ENCODE measurements around the gene TRAM2. TPM values are rescaled to one million over a fixed set of nuclear protein-coding genes. Genes with fewer than 3 reads are reported as not detected.

TRAM2 gene
- total RNA-seq, 1 donor from 2014 or later: 16.2 TPM

- Mint-ChIP-seq H3K4me1 (ENCODE audit: low read depth, unreplicated experiment) (peaks cover 16% of the 10 kb centered on the region), H3K9me3 (ENCODE audit: unreplicated experiment) (peaks cover 2% of the 10 kb centered on the region), H3K4me3 (ENCODE audit: unreplicated experiment) (no peak overlapping the region), H3K36me3 (ENCODE audit: unreplicated experiment) (no peaks in the 10 kb centered on the region), H3K27me3 (ENCODE audit: unreplicated experiment) (peaks cover 2% of the 10 kb centered on the region), H3K27ac (ENCODE audit: unreplicated experiment) (no peak overlapping the region)
- TF ChIP-seq CTCF (IDR thresholded peaks at IDR 0.05; ENCODE audit: partially characterized antibody, unreplicated experiment): no peak
- no peak for DNase-seq
These were observed 11.3 kb upstream of the TRAM2 start for GRCh38 chr6:52588087-52588709.

GRCh38 chr6:52587001-52587400 lies 10.1 kb upstream of the TRAM2 start:
- peaks cover 9% of the 10 kb centered on the region for H3K4me1 Mint-ChIP-seq (ENCODE audit: low read depth, unreplicated experiment)
- TF ChIP-seq CTCF (IDR thresholded peaks at IDR 0.05; ENCODE audit: partially characterized antibody, unreplicated experiment): no peak
- no peak overlapping the region for H3K4me3 Mint-ChIP-seq (ENCODE audit: unreplicated experiment)
- H3K27me3 Mint-ChIP-seq (ENCODE audit: unreplicated experiment): peaks cover 2% of the 10 kb centered on the region
- H3K9me3 Mint-ChIP-seq (ENCODE audit: unreplicated experiment): peaks cover 2% of the 10 kb centered on the region
- H3K27ac Mint-ChIP-seq (ENCODE audit: unreplicated experiment): no peak overlapping the region
- DNase-seq: no peak
- peaks cover 5% of the 10 kb centered on the region for H3K36me3 Mint-ChIP-seq (ENCODE audit: unreplicated experiment)

- no peak overlapping the region for H3K27ac Mint-ChIP-seq (ENCODE audit: unreplicated experiment)
- no peak for DNase-seq
- no peak for TF ChIP-seq CTCF (IDR thresholded peaks at IDR 0.05; ENCODE audit: partially characterized antibody, unreplicated experiment)
- H3K36me3 Mint-ChIP-seq (ENCODE audit: unreplicated experiment): peaks cover 5% of the 10 kb centered on the region
- H3K9me3 Mint-ChIP-seq (ENCODE audit: unreplicated experiment): peaks cover 4% of the 10 kb centered on the region
- peaks cover 2% of the 10 kb centered on the region for H3K4me1 Mint-ChIP-seq (ENCODE audit: low read depth, unreplicated experiment)
- peaks cover 3% of the 10 kb centered on the region for H3K27me3 Mint-ChIP-seq (ENCODE audit: unreplicated experiment)
- no peak overlapping the region for H3K4me3 Mint-ChIP-seq (ENCODE audit: unreplicated experiment)
These were observed 7.3 kb upstream of the TRAM2 start for GRCh38 chr6:52584203-52584602.

- H3K27me3 Mint-ChIP-seq (ENCODE audit: unreplicated experiment): peaks cover 3% of the 10 kb centered on the region
- no peak for TF ChIP-seq CTCF (IDR thresholded peaks at IDR 0.05; ENCODE audit: partially characterized antibody, unreplicated experiment)
- peaks cover 3% of the 10 kb centered on the region for H3K9me3 Mint-ChIP-seq (ENCODE audit: unreplicated experiment)
- H3K4me1 Mint-ChIP-seq (ENCODE audit: low read depth, unreplicated experiment): no peaks in the 10 kb centered on the region
- no peak for DNase-seq
- H3K4me3 Mint-ChIP-seq (ENCODE audit: unreplicated experiment): no peak overlapping the region
- no peak overlapping the region for H3K27ac Mint-ChIP-seq (ENCODE audit: unreplicated experiment)
- H3K36me3 Mint-ChIP-seq (ENCODE audit: unreplicated experiment): peaks cover 5% of the 10 kb centered on the region
These were observed 6.1 kb upstream of the TRAM2 start for GRCh38 chr6:52582996-52583395.

GRCh38 chr6:52582446-52582845 lies 5.6 kb upstream of the TRAM2 start:
- Mint-ChIP-seq H3K27ac (ENCODE audit: unreplicated experiment) (no peak overlapping the region), H3K4me1 (ENCODE audit: low read depth, unreplicated experiment) (peaks cover 2% of the 10 kb centered on the region), H3K4me3 (ENCODE audit: unreplicated experiment) (no peak overlapping the region), H3K27me3 (ENCODE audit: unreplicated experiment) (peaks cover 6% of the 10 kb centered on the region), H3K36me3 (ENCODE audit: unreplicated experiment) (peaks cover 5% of the 10 kb centered on the region), H3K9me3 (ENCODE audit: unreplicated experiment) (peaks cover 3% of the 10 kb centered on the region)
- DNase-seq: no peak
- no peak for TF ChIP-seq CTCF (IDR thresholded peaks at IDR 0.05; ENCODE audit: partially characterized antibody, unreplicated experiment)
